NCI-H526 (cell line): ENCODE results near the gene ZNRF3.

ENCODE experiments used
- DNase-seq, 2 experiments: peaks; one replicate each; lab custom pipeline; 2025; lab: John Stamatoyannopoulos, UW

Gene ZNRF3

GRCh38 chr22:29088809-29089208, 205.4 kb downstream of the ZNRF3 start:
- no peak for DNase-seq

GRCh38 chr22:29089507-29089906, 206.1 kb downstream of the ZNRF3 start:
- DNase-seq: no peak

GRCh38 chr22:29090039-29090438, 206.7 kb downstream of the ZNRF3 start:
- no peak for DNase-seq

- no peak for DNase-seq
Observed at GRCh38 chr22:29092243-29092642, 208.9 kb downstream of the ZNRF3 start.

- no peak for DNase-seq
Observed at GRCh38 chr22:29093030-29093429, 209.7 kb downstream of the ZNRF3 start.

GRCh38 chr22:29093501-29094300, 210.3 kb downstream of the ZNRF3 start:
- DNase-seq: no peak

GRCh38 chr22:29095459-29095858, 212.1 kb downstream of the ZNRF3 start:
- DNase-seq: peak in 1 of 2 experiments; percentile 4

GRCh38 chr22:29096736-29097669, 213.6 kb downstream of the ZNRF3 start:
- peak; percentile 63 to 67 for DNase-seq

- peak; percentile 30 to 60 for DNase-seq
Observed at GRCh38 chr22:29098296-29098695, 214.9 kb downstream of the ZNRF3 start.

- DNase-seq: peak; percentile 85 to 92
Observed at GRCh38 chr22:29102300-29102699, 218.9 kb downstream of the ZNRF3 start.

GRCh38 chr22:29103121-29103520, 219.7 kb downstream of the ZNRF3 start:
- DNase-seq: no peak

- DNase-seq: no peak
Observed at GRCh38 chr22:29105468-29105867, 222.1 kb downstream of the ZNRF3 start.

GRCh38 chr22:29106839-29107238, 223.5 kb downstream of the ZNRF3 start:
- DNase-seq: no peak
